Mammary epithelial cell (primary cell): ENCODE data around the gene CSMD2.

Experiments
- CTCF ChIP-seq, 2 donors: IDR thresholded peaks in 1 of 2; conservative IDR thresholded peaks in 1 of 2; 2 replicates each; pipeline ENCODE4 v1.5.1; 2011 to 2012; ENCODE audit warnings: inconsistent platforms in 2 of 2, low read length in 2 of 2, mild to moderate bottlenecking in 2 of 2, control low read depth in 1 of 2, low read depth in 1 of 2; ENCODE audit not compliant: insufficient read depth in 1 of 2; ENCODE audit errors: extremely low read depth in 1 of 2
- EZH2 ChIP-seq: IDR thresholded peaks from 2 replicates; pipeline ENCODE4 v1.6.1; 2012; ENCODE audit warnings: low read length, inconsistent platforms, borderline replicate concordance

DNA sequence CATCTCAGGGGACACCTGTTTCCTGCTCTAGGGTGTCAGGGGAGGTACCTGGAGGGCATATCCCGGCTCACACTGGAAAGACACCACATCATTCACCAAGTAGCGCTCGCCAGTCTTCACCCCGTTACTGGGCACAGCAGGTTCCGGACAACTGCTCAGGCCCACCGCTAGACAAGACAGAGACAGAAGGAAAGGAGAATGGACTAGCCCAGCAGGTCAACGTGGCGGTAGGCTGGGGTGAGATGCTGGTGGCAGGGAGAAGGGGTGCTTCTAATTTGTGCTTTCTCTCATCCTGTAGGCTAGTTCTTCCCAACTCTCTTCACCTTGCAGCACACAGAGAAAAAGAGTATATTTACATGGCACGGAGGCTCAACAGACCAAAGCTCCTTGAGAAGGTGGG is 547.6 kb downstream of the CSMD2 start:
- TF ChIP-seq CTCF (conservative IDR thresholded peaks at IDR 0.05 in 1 of 2, IDR thresholded peaks at IDR 0.05 in 1 of 2; ENCODE audit: extremely low read depth in 1 of 2, insufficient read depth in 1 of 2, low read depth in 1 of 2, low read length in 2 of 2) (no peak), EZH2 (no peak)
